HG02973 (cell line): ENCODE data around the gene MEGF6.

Experiments
- ATAC-seq: cut with Tn5 transposase; IDR thresholded peaks from one replicate; pipeline ENCODE4 v1.9.1; 2021; ENCODE audit warnings: moderate library complexity; ENCODE audit not compliant: unreplicated experiment

MEGF6 gene

DNA sequence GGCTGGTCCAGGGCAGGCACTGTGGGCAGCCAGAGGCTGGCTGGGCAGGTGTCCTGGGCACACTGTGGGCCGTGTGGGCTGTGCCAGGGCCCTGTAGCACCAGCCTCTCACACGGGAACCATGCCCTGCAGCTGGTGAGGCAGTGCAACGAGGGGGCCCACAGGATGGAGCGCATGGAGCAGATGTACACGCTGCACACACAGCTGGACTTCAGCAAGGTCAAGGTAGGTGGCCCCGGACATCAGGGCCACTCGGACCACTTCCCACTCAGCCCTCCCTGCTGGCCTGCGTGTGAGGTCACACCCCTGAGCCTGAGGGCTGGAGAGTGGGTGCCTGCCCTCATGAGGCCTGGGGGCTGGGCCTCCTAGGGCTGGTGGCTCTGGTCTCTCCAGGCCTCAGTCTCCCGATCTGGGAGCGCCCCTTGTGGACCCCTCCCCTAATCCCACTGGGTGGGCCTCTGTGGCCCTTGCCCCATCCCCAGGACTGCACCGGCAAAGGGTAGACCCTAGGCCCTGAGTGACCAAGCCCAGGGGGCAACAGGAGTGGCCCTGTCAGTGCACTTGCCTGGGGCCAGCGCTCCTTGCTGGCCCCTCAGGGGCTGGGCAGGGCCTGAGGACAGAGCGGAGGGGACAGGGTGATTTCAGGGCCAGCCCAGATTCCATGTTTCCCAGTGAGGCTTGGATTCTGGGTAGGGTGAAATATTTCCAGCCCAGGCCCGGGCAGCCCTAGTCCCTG, 135.3 kb downstream of the MEGF6 start:
- no peak for ATAC-seq

DNA sequence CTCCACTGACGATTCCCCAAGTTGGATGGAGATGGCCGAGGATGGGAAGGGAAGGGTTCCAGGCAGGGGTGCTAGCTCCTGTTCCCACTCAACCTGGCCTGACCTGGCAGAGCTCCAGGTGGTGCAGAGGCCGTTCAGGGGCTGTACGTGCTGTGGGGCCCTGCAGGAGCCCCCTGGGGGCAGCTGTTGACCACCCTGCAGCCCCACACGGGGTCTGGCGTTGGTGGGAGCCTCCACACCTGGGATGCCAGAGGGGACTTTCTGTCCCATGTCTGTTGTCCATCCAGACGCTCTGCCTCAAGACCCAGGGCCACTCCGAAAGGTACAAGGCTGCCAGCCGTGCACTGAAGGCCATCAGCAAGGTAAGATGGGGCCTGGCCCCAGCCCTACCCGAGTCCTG, 136.9 kb downstream of the MEGF6 start:
- ATAC-seq: no peak

DNA sequence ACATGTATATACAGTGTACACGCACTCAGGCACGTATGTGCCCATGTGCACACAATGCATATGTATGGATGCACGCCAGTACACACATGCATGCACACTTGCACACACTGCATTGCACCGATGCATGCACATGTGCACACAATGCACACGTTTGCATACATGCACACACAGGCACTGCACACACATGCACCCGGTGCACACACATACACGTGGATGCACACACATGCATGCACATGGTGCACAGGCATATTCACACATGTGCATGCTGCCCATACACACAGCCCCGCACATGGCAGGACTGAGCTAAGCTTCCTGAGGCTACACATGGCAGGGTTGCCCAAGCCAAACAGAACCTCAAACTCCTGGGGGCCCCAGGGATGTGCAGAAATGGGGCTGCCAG, 137.3 kb downstream of the MEGF6 start:
- no peak for ATAC-seq

DNA sequence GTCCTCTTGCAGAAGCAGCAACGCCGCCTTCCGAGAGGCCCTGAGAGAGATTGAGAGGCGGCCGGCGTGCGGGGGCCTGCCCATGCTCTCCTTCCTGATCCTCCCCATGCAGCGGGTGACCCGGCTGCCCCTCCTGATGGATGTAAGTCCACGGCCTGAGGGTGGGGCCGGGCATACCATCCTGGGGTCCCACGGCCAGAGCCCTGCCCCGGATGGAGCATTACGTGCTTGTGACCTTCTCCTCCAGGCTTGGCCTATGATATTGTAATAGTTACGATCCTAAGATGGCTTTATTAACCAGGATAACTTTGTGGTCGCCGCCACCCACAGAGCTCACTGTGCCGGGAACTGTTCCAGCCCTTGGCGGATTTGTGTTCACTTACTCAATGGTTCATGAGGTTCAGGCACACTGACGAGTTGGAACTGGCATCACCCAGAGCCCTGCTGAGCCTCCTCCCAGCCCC, 137.9 kb downstream of the MEGF6 start:
- no peak for ATAC-seq

DNA sequence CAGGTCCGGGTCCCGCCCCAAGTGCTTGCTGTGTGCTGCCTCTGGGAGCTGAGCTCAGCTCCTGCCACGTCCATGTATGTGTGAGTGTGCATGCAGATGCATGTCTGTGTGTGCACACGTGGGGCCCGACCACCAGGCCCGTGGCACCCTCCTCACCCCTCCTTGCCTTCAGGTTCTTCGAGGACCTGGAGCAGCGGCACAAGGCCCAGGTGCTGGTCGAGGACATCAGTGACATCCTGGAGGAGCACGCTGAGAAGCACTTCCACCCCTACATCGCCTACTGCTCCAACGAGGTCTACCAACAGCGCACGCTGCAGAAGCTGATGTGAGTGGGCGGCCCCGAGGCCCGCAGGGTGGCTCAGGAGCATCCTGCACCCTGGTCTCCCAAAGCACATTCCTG, 138.4 kb downstream of the MEGF6 start:
- ATAC-seq: no peak

DNA sequence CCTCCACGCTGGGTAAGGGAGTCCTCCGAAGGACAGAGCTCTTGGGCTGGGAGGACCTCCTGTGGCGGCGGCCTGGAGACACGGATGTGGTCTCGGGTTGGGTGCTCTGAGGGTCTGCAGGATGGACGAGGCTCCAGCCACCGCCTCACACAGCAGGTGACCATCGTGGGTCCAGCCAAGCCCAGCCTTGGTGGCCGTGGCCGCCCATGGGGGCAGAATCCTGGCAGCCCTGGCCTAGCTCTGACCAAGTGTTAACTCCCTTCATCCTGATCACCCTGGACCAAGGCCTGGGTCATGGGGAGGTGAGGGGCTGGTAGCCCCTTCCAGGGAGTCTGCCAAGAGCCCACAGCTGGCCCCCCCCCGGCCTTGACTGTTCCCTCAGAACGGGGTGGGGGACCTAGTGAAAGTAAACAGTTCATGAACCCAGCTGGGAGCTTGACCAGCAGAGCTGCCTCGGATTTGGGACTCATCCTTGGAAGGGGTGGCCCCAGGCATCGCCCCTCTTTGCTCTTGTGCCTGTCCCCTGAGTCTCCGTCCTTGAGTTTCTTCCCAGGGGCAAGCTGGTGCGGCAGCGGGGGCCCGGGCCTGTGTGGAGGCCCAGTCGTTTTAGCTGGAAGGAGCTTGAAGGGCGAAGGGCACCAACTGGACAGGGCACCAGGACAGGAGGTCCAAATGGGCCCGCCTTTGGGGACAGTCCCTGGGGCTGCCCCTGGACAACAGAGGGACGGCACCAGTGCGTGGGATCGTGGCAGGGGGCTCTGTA, 139.0 kb downstream of the MEGF6 start:
- ATAC-seq: no peak

DNA sequence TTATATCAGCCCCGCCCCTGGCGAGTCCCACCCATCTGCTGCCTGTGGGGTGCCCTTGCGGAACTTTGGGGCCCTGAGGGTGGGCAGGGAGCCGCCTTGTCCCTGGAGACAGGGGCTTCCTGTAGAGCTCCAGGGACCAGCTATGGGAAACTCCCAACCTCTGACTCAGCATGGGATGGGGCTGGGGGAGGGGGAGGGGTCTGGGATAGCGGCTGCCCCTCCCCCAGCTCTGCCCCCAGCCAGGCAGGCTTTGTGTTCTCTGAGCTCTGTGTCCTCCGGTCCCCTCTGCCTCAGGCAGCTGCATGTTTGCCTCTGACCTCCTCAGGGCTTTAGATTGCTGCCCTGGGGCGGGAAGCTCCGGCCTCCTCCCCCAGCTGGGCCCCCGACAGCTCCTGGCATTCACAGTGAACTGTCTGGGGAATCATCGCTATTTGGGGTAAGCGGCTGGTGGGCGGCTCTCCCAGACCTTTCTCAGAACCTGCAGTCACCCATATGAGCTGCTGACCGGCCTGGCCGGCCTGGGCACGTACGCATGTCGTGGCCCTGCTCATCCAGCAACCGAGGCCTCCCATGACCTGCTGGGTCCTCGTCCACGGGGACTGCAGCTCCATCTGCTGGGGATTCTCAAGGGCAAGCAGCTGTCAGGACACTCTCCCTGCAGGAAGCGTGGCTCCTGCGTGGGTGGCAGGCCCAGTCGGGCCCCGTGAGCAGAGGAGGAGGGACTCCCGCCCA, 139.8 kb downstream of the MEGF6 start:
- no peak for ATAC-seq

DNA sequence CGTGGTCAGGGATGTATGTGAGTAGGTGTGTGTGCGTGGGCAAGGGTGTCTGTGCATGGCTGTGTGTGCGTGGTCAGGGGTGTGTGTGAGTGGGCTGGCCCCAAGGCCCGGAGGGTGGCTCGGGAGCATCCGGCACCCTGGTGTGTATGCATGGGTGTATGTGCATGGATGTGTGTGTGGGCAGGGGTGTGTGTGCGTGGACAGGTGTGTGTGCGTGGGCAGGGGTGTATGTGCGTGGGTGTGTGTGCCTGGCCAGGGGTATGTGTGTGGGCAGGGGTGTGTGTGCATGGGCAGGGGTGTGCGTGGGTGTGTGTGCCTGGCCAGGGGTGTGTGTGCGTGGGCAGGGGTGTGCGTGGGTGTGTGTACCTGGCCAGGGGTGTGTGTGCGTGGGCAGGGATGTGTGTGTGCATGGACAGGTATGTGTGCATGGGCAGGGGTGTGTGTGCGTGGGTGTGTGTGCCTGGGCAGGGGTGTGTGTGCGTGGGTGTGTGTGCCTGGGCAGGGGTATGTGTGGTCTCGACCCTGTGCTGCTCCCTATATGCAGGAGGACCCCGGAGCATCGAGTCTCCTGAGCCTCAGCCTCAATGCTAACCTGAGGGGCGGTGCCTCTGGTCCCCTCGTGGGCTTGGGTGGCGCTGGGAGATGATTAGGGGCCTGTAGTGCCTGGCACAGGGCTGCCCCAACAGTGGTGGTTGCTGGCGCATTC, 140.5 kb downstream of the MEGF6 start:
- ATAC-seq: no peak

DNA sequence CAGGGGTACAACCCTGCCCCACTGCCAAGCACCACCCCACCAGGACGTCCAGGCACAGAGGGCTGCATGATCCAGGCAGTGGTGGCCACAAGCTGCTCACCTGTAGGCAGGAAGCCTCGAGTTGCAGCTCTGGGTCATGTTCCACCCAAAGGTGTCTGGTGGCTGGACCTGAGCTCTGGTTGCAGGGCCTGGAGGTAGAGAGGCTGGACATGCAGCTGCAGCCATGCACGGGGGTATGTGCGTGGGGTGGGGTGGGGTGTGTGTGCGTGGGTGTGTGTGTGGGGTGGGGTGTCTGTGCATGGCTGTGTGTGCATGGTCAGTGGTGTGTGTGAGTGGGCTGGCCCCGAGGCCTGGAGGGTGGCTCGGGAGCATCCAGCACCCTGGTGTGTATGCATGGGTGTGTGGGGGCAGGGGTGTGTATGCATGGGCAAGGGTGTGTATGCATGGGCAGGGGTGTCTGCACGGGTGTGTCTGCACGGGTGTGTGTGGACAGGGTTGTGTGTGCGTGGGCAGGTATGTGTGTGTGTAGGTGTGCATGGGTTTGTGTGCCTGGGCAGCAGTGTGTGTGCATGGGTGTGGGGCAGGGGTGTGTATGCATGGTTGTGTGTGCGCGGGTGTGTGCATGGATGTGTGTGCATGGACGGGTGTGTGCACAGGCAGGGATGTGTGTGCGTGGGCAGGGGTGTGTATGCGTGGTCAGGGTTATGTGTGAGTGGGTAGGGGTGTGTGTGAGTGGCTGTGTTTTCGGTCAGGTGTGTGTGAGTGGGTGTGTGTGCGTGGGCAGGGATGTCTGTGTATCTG, 141.3 kb downstream of the MEGF6 start:
- no peak for ATAC-seq

DNA sequence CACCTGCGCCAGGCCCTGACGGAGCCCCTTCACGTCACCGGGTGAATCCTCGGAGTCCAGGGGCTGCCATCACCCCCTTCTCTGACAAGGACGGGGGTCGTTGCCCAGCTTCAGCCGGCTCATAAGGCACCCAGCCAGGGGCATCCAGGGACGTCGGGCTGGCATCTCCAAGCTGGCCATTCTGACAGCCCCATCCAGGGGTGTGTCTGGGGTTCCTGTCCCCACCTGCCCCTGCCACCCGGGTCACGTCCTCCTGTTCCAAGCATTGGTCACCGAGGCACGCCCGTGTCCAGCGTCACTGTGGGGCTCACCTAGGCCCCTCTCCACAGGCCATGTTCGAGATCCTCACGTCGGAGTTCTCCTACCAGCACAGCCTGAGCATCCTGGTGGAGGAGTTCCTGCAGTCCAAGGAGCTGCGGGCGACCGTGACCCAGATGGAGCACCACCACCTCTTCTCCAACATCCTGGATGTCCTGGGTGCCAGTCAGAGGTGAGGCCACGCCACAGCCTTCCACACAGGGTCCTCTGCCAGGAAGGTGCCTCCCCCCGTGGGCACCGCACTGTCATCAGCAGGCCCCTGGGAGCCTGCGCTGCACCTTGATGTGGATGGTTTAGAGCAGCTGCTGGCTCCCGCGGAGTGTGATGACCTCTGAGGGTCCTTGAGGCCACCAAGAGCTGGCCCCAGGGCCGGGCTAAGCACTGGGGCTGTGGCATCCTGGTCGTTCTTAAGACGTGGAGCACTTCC, 142.0 kb downstream of the MEGF6 start:
- ATAC-seq: no peak

DNA sequence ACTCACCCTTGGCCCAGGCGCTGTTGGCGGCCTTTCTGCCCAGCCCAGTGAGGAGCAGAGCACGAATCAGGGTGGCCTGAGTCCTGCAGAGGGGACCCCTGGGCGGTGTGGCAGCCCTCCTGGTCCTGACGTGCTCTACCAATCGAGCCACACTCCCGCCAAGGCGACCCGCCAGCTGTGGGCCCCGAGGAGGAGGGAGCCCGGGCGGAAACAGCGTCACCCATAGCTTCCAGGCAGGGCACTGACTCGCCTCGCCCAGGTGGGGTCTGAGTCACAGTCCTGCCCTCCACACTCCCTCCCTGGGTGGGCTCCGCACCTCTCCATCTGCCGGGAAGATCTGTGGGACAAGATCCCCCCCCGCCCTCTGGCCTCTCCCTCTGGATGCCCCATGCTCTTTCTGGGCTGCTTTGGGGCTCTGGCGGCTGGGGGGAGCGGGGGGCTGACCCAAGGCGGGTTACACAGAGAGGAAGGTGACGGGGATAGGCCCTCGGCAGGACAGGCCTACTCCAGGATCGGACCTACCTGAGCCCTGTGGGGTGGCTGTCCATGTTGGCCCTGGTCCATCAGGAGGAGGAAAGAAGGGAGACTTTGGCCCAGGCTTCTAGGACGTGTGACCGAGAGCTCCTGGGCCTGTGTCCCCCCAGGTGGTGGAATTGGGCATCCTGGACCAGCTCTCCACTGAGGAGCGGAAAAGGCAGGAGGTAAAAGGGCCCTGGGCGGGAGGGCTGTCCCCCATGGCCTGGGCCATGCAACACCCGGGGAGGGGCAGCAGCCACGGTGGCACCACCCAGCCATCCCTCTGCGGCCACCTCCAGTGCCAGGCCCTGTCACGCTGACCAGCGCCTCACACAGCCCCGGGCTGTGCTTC, 142.8 kb downstream of the MEGF6 start:
- no peak for ATAC-seq

DNA sequence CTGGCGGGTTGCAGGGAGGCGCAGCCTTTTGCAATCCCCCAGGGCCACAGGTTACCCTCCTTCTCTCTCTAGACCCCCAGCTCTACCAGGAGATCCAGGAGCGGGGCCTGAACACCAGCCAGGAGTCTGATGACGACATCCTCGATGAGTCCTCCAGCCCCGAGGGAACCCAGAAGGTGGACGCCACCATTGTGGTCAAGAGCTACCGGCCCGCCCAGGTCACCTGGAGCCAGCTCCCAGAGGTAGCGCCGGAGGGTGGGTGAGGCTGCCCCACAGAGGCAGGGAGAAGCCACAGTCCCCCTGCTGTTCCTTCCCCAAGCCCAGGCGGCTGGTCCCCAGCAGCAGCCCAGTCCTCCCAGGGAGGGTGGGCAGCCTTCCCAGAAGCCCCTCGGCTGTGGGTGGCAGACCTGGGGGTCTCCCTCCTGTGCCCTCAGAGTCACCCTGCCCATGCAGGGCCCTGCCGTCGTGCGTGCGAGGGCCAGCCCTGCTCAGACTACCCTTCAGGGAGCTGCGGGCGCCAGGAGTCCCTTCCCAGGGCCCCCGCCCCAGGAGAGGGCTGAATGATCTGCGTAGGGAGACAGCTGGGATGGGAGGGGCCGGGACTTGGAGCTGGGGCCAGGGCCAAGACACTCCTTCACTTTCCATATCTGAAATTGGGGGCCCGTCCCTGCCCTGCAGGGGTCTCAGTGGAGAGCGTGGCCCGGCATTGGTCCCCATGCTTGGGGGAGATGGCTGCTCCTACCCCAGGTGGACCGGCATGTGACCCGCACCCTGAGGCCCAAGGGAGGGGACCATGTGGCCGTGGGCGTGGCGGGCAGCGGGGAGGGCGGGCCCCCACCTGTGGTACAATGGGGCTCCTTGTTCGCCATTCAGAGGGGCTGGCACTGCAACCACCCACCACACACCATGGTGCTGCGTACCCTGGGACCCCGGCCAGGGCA, 143.9 kb downstream of the MEGF6 start:
- no peak for ATAC-seq

DNA sequence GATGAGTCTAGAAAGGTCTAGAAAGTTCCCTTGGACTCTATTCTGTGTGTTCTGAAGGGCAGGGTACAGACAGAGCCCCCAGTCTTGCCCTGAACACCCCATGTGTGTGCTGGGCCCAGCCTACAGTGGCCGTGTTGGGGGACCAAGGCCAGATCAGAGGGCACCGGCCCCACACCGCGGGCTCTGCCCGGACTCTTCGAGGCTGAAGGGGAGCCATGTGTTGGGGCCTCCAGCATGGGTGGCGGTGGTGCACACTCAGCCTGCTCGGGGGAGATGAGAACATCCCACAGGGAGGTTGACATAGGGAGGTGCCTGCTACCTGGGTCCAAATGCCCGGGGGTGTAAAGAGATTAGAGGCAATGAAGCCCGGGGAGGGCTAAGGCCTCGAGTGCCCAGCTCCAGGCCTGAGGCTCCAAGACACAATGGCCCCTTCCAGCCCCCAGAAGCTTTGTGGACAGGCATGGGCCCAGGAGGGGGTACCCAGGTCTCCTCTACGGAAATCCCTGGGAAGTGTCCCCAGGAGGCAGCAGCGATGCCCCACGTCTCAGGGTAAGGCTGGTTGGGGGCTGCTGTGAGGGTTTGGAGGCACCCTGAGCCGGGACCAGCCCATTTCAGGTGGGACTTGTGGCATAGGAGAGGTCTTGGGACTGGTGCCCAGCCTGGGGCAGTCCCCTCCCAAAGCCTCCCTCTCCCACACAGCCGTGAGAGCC, 144.8 kb downstream of the MEGF6 start:
- ATAC-seq: no peak

DNA sequence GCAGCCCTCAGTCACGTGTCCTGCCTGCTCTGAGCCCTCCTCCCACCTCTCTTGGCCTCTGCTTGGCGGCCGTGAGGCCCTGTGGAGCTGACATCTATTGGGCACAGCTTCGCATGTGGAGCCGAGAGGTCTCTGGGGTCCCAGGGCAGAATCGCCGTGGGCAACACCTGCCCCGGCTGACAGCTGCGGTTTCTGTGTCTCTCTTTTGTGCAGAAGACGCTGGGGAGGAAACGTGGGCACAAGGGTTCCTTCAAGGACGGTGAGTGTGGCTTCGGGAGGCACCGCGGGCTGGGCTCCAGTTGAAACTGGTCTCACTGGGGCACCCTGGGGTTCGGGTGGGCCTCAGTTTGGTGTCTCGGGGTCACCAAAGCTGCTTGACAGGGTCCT, 145.4 kb downstream of the MEGF6 start:
- ATAC-seq: no peak

DNA sequence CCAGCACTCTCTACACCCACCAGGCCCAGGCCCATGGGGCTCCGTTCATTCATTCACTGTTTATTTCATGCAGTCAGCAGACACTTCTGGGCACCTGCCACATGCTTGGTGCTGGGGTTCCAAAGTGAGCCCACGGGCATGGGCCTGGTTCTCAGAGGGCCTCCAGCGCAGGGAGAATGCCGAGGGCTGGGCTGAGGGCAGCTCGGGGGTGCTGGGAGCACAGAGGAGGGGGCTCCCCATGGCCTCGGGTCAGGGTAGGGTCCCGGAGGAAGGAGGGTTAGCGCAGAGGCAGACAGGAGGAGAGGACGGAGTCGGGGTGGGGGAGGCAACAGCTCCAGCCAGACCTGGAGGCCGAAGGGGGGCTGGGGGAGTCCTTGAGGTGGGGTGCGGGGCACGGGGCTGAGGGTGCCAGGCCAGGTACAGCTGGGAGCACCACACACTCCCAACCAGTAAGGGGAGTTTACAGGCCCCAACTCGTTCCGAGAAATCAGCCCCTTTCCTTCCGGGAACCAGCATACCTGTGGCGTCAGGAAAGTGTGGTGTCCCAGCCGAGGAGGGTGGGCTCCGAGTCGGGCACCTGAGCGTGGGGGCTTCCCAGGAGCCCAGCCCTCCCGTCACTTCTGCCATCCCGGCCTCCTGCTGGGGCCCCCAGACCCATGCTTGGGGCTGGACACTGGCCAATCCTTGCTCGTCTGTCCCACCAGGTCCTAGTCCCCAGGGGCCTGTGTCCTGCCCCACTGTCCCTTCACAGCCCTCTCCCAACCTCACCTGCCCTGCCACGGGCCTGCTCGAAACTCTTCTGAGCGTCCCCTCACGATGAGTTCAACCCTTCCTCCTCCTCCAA, 146.0 kb downstream of the MEGF6 start:
- no peak for ATAC-seq

DNA sequence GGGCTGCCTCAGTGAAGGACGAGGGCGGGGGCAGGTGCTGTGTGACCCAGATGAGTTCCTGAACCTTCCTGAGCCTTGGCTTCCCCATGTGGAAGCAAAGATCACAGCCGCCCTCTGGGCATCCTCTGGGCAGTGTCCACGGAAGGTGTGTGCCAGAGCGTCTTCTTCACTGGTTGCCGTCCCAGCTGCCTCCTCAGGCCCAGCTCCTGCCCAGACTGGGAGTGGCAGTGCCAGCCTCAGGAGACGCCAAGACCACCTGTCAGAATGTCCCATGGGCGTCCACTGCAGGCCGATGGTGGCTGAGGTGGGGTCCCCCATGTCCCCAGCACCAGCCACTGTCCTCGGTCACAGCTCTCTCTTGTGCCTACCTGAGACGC, 146.7 kb downstream of the MEGF6 start:
- ATAC-seq: no peak
